GM13976 (cell line): ENCODE results near the gene NOLC1.

Experiments
- DNase-seq: peaks from one replicate; pipeline ENCODE4 v3.0.0; 2012; ENCODE audit warnings: low spot score
- CTCF ChIP-seq: IDR thresholded peaks from 2 replicates; pipeline ENCODE4 v1.5.1; 2012; ENCODE audit warnings: borderline replicate concordance, mild to moderate bottlenecking; ENCODE audit not compliant: insufficient read depth; ENCODE audit errors: extremely low read depth, missing control alignments, control extremely low read depth
- in situ Hi-C: fragments of 300-500 bp; cut with MboI; formaldehyde crosslinking; loops from one replicate; pipeline ENCODE4 v1.12.0; 2022; ENCODE audit warnings: low sequenced_read_pairs, mixed read lengths, inconsistent platforms; ENCODE audit not compliant: unreplicated experiment

Gene NOLC1

GRCh38 chr10:102121739-102122372 lies 30.3 kb upstream of the NOLC1 start:
- DNase-seq: no peak
- no peak for TF ChIP-seq CTCF
- in situ Hi-C loops: no loop called here

- no peak for DNase-seq
- TF ChIP-seq CTCF: no peak
- in situ Hi-C loops: no loop called here
These were observed 29.7 kb upstream of the NOLC1 start for GRCh38 chr10:102122450-102122849.

GRCh38 chr10:102123223-102123622 lies 29.0 kb upstream of the NOLC1 start:
- in situ Hi-C loops: no loop called here
- no peak for TF ChIP-seq CTCF
- no peak for DNase-seq

GRCh38 chr10:102131286-102132170 lies 20.7 kb upstream of the NOLC1 start:
- in situ Hi-C loops: no loop called here
- no peak for DNase-seq
- no peak for TF ChIP-seq CTCF

GRCh38 chr10:102132193-102132562 lies 20.0 kb upstream of the NOLC1 start:
- no peak for DNase-seq
- in situ Hi-C loops: no loop called here
- no peak for TF ChIP-seq CTCF

- TF ChIP-seq CTCF: peak; percentile 68
- in situ Hi-C loops: no loop called here
- peak; percentile 97 for DNase-seq
These were observed 19.4 kb upstream of the NOLC1 start, which contains the start of gene PPRC1 for GRCh38 chr10:102132563-102133372. PPRC1 (plus strand) TSS chr10:102133040; CDS start chr10:102133069, 29 bp downstream.
